Kidney epithelial cell (primary cell): ENCODE data around the gene KIAA0930. TPM values are rescaled to one million over a fixed set of nuclear protein-coding genes. Genes with fewer than 3 reads are reported as not detected.

Experiments used
- DNase-seq: peaks from one replicate; pipeline ENCODE4 v3.0.0-alpha.2; 2010; ENCODE audit warnings: low read depth
- H3K27me3 ChIP-seq: 2 replicates; pipeline ENCODE4 v1.6.0; 2011; ENCODE audit warnings: low read length; ENCODE audit not compliant: control insufficient read depth, insufficient read depth
- H3K36me3 ChIP-seq: 2 replicates; pipeline ENCODE4 v1.5.1; 2011; ENCODE audit warnings: low read length; ENCODE audit not compliant: control insufficient read depth, insufficient read depth
- H3K4me3 ChIP-seq: 2 replicates; pipeline ENCODE4 v1.5.1; 2011; ENCODE audit warnings: low read depth, mild to moderate bottlenecking, control low read depth, low read length
- total RNA-seq: library from RNA; depleted of rRNA; stranded (reverse); fragments of >200 nt; gene quantifications from 2 replicates; pipeline ENCODE4 v1.2.3, GENCODE V29; 2015
- TF ChIP-seq, protein P1 (sequence below): IDR thresholded peaks from 2 replicates; pipeline ENCODE4 v1.5.1; 2011; ENCODE audit warnings: mild to moderate bottlenecking, moderate library complexity, low read length, control low read depth, inconsistent platforms; ENCODE audit not compliant: insufficient read depth, poor library complexity, severe bottlenecking

The KIAA0930 gene
- total RNA-seq, 1 donor from 2014 or later, result 61.1 TPM

GRCh38 chr22:45144916-45145315, 95.8 kb downstream of the KIAA0930 start:
- TF ChIP-seq, protein P1, sequence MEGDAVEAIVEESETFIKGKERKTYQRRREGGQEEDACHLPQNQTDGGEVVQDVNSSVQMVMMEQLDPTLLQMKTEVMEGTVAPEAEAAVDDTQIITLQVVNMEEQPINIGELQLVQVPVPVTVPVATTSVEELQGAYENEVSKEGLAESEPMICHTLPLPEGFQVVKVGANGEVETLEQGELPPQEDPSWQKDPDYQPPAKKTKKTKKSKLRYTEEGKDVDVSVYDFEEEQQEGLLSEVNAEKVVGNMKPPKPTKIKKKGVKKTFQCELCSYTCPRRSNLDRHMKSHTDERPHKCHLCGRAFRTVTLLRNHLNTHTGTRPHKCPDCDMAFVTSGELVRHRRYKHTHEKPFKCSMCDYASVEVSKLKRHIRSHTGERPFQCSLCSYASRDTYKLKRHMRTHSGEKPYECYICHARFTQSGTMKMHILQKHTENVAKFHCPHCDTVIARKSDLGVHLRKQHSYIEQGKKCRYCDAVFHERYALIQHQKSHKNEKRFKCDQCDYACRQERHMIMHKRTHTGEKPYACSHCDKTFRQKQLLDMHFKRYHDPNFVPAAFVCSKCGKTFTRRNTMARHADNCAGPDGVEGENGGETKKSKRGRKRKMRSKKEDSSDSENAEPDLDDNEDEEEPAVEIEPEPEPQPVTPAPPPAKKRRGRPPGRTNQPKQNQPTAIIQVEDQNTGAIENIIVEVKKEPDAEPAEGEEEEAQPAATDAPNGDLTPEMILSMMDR, result no peak
- no peak for DNase-seq
- Histone ChIP-seq H3K36me3 (no peaks in the 10 kb centered on the region), H3K27me3 (no peaks in the 10 kb centered on the region), H3K4me3 (no peak overlapping the region)

DNA sequence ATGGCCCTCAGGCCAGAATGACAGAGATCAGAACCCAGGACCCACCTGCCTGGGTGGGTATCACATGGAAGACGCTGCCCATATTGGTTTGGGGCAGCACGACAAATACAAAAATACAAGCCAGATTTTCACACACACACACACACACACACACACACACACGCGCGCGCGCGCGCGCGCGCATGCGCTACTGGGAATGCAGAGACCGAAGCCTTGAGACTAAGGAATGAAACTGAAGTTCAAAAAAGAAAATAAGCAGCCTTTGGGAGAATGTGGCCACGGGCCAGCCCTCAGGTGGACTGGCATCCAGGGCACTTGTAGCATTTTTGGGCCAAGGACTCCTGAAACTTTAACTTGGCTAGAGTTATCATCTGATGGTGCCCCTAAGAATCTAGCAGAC, 98.3 kb downstream of the KIAA0930 start:
- H3K36me3 ChIP-seq, result no peaks in the 10 kb centered on the region

More for the DNA sequence above, 98.3 kb downstream of the KIAA0930 start:
- no peaks in the 10 kb centered on the region for H3K27me3 ChIP-seq
- TF ChIP-seq, protein P1, result no peak
- no peak for DNase-seq
- H3K4me3 ChIP-seq, result no peak overlapping the region

Other genes with a start within 250 kb of the KIAA0930 start
- gene PHF21B, start 230.9 kb downstream of the KIAA0930 start, total RNA-seq, result 1.5 and 4.2 TPM in 2 replicates
- gene NUP50, start 77.0 kb downstream of the KIAA0930 start, total RNA-seq, result 58.1 and 63.0 TPM in 2 replicates
- not detected in 2 replicates for gene UPK3A, start 44.1 kb upstream of the KIAA0930 start, total RNA-seq
- 13.3 and 15.3 TPM in 2 replicates for gene FAM118A, start 69.0 kb upstream of the KIAA0930 start, total RNA-seq
- gene SMC1B, start 172.7 kb upstream of the KIAA0930 start, total RNA-seq, result 0.08 and 0.14 TPM in 2 replicates
- gene RIBC2, start 172.8 kb upstream of the KIAA0930 start, total RNA-seq, result 0.13 and 0.27 TPM in 2 replicates